ENCODE results near the gene CDH12.

DNA sequence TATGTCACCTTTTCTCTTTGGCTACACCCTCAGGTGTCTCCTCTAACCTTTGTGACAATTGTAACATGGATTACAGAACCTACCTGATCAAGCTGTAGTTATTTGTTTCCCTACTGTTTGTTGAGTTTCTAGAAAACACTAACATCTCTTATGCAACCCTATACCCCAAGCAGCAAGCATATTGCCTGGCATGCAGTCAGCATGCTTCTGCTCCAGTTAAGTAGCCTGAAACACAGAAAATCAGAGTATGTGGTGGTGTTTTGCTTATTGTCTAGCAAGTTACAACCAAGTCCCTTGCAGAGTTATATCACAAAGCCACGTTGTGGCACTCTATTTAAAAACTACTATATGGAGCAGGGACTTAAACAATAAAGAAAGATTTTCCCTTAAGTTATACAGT is 131.1 kb downstream of the CDH12 start:
- TF ChIP-seq CTCF (IDR thresholded peaks at IDR 0.05) = no peak
- no peak for TF ChIP-seq POLR2AphosphoS5 (IDR thresholded peaks at IDR 0.05)
